NCI-H1694 (cell line): ENCODE results near the gene HERC5.
"Not testable (repeated sequence)": the region's sequence is repeated elsewhere in the genome, so short reads cannot be mapped to it uniquely, and the experiment has no call there.

ENCODE experiments used
- DNase-seq: peaks from one replicate; lab custom pipeline; 2025; lab: John Stamatoyannopoulos, UW

HERC5 gene

DNA sequence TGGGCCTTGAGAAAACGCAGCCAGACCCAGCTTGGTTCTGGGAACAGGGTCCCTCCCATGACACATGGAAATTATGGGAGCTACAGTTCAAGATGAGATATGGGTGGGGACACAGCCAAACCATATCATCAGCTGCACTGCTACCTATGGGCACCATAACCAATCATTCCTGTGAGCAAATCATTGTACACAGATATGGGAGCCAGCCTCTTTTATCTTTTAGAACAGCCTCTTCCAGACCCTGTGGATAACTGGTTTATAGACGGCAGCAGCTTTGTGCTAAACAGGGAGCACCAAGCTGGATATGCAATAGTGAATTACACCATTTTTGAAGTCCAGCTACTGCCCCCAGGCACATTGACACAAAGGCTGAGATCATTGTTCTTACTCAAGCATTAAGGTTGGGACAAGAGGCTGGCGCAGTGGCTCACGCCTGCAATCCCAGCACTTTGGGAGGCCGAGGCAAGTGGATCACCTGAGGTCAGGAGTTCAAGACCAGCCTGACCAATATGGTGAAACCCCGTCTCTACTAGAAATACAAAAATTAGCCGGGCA lies 8.6 kb upstream of the HERC5 start:
- not testable (repeated sequence) for DNase-seq

DNA sequence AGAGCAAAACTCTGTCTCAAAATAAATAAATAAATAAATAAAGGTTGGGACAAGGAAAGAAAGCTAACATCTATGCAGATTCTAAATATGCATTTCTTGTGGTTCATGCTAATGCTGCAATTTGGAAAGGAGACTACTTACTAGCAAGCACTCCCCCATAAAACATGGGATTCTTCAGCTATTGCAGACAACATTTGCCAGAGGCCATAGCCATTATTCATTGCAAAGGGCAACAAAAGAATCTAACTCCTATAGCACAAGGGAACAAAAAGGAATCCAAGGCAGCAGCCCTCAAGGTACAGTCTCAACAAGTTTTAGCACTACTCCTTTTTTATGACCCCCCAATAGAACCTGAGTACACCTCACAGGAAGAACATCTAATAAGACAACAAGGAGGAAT lies 8.0 kb upstream of the HERC5 start:
- no peak for DNase-seq

DNA sequence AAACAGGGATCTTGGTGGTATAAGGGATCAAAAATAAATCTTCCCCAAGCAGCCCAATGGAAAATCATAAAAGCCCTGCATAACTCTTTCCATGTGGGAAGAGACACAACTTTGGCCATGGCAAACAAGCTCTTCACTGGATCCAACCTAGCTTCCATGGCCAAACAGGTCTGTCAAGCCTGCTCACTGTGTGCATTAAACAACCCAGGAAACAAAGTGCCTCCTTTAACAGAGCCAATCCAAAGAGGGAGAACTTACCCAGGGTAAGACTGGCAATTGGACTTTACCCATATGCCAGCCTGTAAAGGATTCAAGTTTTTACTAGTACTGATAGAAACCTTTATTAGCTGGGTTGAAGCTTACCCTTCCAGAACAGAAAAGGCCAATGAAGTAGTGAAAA lies 7.6 kb upstream of the HERC5 start:
- DNase-seq = no peak

DNA sequence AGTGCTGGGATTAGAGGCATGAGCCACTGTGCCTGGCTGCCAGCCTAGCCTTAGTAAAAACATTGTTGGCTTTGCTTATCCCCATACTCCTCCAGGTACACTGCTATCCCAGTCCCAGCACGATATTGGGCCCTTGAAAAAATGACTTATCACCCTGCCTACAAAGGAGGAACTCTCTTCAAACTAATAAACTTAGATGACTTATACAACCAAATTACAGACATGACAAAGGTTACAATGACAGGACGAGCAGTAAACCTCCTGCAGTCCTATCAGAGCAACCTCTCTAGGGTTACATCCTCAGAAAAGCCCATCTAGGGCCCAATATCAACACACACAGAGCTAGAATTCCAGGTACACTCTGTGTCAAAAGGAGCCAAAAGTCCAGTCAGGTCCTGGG lies 5.7 kb upstream of the HERC5 start:
- DNase-seq = no peak

DNA sequence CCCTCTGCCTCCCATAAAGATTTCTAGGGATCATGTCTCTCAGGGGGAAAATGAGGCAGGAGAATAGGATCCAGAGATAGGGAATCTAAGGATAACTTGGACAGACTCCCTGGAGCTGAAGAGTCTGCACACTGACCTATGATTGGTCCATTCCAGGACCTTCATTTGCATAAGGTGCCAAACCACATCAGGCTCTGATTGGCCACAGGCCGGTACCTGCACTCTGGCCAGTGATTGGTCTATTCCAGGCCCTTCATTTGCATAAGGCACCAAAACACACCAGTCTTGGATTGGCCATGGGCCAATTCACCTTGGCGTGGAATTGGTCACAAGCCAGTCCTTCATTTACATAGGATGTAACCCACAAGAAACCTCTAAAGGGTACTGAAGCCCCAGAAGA lies 4.0 kb upstream of the HERC5 start:
- DNase-seq = no peak

DNA sequence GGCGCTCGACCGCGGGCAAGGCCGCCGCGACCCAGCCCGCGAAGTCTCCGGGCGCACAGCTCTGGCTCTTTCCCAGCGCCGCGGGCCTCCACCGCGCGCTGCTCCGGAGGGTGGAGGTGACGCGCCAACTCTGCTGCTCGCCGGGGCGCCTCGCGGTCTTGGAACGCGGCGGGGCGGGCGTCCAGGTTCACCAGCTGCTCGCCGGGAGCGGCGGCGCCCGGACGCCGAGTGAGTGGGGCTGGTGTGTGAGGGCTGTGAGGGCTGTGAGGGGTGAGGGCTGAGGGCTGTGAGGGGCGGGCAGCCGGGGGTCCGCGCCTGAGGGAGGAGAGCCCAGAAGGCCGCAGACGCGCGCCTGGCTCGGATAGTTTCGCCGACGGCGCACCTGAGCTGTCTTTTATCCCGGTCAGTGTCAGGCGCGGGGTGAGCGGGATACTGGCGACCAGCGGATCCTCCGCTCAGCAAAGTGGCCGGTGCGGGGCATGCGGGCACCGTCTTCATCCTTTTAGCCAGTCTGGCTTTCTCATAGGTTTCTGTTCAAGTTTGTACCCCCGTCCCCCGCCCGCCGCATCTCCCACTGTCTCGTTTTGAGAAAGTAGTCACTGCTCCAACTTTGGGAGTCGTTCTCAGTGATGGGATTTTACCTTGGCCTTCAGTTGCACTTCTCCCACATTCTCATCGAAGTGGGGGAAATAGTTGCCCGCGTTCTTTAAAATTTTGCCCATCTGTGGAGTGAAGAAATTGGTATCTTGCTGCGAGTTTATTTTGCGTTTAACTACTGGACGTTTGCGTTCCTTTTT lies 586 bp downstream of the HERC5 start:
- DNase-seq = no peak

DNA sequence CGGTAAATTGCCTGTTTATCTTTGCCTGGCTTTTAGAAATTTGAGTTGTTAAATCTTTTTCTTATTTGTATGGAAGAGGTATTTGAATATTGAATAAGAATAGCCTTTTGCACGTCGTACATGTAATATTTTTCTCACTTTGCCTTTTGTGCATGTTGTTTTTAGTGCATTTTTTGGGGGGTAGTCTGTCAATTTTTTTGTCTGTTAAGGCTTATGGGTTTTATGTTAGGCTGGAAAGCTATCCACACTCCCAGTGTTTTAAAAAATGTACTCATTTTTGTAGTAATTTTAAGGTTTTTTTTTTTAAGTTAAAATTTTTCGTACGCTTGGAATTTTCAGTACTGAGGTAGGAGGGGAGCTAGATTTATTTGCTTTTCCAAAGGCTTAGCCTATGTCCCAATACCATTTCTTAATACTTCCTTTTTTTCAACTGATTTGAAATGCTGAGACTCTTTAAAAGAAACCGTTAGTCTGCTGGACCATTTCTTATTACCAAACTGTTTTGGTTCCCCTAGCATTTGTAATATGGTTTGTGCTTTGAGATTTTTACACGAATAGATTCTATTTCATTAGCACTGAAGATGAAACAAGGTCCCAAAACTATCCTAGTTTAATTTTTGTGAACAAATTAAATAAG lies 1.3 kb downstream of the HERC5 start:
- DNase-seq = no peak

DNA sequence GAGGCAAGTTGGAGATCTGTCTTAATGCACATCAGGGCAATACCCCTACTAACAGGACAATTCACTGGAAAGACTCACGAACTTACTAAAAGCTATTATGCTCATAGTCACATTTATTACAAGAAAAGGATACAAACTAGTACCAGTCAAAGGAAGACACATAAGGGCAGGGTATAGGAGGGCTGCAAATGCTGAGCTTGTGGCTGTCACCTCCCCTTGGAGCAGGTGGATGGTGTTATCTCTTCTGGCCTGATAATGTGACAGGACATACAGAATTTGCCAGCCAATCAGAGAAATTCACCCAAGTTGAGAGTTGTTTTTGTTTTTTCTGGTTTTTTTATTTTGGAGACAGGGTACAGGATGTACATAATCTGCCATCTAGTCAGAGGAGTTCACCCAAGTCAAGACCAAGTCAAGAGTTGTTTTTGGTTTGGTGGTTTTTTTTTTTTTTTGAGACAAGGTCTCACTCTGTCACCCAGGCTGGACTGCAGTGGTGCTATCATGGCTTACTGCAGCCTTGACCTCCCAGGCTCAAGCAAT lies 8.8 kb downstream of the HERC5 start:
- no peak for DNase-seq

DNA sequence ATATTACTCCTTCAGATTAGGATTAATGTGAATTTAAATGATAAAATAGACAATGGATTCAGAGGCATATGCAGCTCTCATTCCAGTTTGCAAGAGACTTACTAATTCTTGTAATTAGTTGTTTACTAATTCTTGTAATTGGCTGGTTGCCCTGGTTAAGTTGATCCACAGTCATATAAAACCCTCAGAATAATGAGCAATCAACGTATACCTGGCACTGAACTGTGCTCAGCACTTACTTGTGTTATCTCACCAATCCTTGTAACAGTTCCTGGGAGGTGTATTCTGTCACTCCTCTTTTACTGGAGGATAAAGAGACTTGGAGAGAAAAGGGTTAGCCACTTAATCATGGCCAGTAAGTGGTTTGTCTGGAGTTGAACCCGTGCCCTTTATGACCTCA lies 10.5 kb downstream of the HERC5 start:
- no peak for DNase-seq

DNA sequence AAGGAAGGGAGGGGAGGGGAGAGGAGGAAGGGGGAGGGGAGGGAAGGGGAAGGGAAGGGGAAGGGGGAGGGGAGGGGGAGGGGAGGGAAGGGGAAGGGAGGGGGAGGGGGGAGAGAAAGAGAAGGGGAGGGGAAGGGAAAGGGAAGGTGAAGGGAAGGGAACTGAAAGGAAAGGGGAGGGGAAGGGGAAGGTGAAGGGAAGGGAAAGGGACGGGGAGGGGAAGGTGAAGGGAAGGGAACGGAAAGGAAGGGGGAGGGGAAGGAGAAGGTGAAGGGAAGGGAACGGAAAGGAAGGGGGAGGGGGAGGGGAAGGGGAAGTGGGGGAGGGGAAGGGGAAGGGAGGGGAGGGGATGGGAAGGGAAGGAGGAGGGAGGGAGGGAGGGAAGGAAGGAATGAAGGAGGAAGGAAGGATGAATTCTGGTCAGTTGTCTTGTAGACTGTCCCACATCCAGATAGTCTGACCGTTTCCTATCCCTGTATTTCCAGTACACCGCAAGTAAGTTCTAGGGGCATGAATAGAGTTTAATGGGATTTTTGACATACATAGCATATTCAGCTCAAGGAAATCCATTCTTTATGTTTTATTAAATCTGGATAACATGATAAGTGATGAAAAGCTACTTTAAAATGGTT lies 20.4 kb downstream of the HERC5 start:
- DNase-seq = no peak

DNA sequence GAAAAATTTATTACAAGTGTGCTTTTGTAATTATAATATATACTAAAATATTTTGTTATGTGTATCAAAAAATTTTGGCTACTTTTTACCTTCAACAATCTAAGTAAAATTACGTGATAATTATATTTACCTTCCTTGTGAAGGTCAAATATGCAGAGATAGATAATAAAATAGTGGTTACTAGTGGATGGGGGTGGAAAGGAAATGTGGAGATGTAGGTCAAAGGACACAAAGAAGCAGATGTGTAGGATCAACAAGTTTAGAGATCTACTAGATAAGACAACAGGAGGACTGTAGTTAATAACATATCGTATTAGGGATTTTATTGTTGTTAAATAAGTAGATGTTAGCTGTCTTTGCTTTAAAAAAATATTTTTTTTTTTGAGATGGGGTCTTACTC lies 21.3 kb downstream of the HERC5 start:
- DNase-seq = no peak

DNA sequence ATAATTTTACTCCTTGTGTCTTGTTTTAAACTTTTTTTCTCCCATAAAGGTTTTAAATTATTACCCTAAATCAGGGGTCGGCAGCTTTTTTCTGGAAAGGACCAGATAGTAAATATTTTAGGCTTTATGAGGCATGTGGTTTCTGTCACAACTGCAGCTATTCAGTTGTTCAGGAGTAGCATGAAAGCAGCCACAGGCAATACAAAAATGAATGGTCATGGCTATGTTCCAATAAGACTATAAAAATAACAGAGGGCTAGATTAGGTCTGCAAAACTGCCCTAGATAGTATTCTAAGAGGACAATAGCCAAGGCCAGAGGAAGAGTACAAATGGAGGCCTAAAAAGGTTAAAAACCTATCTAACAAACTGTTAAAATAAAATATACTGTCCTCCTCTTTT lies 24.6 kb downstream of the HERC5 start:
- DNase-seq = no peak

DNA sequence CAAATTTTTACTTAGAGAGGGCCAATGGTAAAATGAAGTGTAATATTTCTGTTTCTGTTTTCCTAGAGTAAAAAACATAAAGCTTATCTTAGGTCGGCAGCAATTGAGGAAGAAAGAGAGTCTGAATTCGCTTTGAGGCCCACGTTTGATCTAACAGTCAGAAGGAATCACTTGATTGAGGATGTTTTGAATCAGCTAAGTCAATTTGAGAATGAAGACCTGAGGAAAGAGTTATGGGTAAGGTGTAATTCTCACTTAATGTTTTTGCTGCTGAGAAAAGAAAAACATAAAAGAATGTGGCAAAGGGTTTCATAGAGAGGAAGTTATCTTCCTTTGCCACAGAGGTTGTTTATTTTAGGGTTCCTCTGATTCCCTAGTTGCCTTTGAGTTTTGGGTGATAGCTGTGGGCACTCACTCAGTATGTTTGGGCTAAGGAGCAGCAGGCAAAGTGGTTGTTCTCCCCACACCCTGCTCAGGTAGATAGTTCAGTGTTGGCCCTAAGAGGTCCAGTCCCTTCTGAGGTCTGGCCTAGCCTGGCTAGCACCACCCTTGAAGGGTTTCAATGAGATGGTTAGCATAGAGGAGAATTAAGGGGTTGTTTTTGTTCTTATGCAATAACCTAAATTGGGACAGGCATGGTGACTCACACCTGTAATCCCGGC lies 32.3 kb downstream of the HERC5 start:
- no peak for DNase-seq

DNA sequence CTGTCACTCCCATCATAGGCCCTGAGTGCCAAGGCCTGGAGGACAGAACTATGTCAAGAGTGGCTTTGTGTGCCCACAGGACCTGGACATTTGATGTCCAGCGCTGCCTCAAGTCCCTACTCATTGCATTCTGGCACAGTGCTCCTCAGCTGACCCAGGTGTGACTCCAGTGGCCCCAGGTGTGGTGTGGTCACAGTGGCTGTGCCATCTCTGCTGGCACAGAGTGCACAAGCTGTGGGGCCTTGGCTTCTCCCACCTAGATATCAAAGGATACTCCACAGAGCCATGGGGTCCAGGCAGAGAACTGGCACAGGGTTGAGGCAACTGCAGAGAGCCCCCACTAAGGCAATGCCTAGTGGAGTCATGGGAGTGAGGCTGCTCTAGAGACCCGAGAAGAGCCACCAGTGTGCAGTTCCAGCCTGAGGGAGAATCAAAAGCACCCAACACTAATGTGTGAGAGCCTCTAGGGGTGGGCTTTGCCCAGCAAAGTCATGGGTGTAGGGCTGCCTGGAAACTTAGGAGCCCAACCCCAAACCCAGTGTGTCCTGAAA lies 41.0 kb downstream of the HERC5 start:
- no peak for DNase-seq

DNA sequence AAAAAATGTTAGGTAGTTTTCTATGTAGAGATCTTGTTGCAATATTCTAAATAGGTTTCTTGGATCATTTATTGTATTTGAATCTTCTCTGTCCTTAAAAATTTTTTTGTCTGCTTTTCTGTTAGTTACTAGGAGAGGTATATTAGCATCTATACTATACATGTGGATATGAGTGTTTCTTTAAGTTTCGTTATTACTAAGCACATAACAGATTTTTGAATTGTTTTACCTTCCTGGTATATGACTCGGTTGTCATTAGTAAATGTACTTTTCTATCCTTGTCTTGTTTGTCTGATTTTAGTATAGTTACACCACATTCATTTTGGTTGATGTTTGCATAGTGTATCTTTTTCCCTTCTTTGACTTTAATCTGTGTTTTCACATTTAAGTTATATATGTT lies 46.4 kb downstream of the HERC5 start:
- DNase-seq = no peak

DNA sequence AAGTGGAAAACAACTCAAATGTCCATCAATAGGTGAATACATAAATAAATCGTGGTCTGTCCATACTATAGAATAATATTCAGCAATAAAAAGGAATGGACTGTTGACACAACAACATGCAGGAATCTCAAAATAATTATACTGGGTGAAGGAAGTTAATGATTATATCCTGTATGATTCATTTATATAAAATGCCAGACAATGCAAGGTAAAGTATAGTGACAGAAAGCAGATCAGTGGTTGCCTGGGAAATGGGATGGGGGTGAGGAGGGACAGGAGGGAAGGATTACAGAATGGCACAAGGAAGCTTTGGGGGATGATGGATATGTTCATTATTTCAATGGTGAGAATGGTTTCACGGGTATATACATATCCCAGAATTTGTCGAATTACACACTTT lies 54.3 kb downstream of the HERC5 start:
- no peak for DNase-seq

DNA sequence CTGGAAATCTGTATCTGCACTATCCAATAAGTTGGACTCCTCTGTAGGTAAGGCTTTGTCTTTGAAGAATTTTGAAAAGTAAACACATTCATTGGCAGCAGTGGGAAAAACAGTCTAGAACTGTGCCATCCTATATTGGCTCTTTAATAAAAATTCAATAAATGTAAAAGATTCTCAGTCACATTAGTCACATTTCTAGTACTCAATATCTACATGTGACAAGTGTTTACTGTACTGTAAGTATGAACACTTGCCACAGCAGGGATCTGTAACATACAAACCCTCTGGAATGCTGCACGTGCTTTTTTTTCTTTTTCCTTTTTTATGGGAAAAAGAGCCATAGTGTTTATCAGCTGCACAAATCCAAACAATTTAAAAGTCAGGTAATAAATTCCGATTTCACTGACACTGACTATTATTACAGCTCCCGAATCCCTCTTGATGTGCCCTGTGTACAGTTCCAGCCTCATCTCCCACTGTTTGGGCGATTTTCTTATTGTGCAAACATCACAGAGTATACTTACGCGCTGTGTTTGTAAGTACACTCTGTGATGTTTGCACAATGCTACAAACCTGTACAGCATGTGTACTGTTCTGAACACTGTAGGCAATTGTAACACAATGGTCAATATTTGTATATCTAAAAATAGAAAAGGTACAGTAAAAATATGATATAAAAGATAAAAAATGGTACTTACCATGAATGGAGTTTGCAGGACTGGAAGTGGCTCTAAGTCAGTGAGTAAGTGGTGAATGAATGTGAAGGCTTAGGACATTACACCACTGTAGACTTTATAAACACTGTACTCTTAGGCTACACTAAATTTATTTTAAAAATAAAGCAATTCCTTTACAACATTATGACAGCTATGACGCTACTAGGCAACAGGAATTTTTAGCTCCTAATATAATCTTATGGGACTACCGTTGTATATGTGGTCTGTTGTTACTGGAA lies 57.9 kb downstream of the HERC5 start:
- DNase-seq = no peak

DNA sequence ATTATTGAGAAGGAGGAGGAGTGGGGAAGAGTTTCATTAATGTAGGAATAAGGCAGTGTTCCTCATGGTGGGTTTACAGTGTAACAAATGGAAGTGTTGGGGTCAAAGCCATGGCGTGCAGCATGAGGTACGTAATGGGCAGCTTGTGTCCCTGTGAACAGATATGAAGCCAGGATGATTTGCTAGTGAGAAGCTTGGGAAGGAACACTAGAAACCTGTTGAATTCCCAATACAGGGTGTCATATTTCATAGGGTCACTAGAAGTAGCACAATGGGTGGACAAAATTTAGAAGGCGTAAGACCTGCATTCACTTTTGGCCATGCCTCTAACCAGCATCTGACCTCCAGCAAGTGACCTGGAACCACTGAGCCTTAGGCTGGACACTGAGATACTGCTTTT lies 59.8 kb downstream of the HERC5 start:
- no peak for DNase-seq

DNA sequence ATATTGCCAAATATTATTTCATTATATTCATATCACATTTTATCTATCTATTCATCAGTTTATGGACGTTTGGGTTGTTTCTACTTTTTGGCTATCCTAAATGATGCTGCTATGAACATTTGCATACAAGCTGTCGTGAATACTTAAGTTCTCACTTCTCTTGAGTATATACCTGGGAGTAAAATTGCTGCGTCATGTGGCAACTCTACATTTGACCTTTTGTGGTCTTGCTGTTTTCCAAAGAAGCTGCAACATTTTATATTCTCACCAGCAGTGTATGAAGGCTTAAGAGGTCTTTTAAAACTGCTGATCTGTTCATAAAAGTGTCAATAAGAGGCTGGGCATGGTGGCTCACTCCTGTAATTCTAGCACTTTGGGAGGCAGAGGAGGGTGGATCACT lies 60.9 kb downstream of the HERC5 start:
- DNase-seq = no peak

DNA sequence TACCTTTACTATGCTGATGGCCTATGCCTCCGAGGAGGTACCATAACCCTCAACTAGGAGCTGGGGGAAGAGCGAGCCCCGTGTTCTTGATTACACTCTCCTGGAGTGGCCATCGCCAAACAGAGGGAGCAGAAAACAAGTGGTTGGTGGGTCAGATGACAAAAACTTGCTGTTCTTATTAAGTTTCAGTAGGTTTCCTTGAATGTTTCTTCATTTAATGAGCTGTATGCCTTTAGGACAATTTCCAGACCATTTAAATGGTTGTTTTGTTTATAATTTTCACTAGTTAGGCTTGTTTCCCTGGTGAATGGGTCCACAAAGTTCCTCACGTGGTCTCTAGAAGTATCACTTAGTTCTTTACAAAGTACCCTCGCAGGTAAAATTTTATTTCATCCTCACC lies 62.0 kb downstream of the HERC5 start:
- DNase-seq = no peak
